Motor neuron (in vitro differentiated cells): Measurements from ENCODE around the gene ZNF546. TPM values are rescaled to one million over a fixed set of nuclear protein-coding genes. Genes with fewer than 3 reads are reported as not detected.
"Not testable (repeated sequence)": the region's sequence is repeated elsewhere in the genome, so short reads cannot be mapped to it uniquely, and the experiment has no call there.

Experiments used
- ATAC-seq, 8 experiments: fragments of 200-7000 bp; cut with Tn5 transposase; replicated peaks in 6 of 8; 2 replicates each; pipeline ENCODE4 v1.8.0; 2021; ENCODE audit warnings: mild to moderate bottlenecking in 8 of 8, moderate library complexity in 8 of 8
- H3K27ac ChIP-seq, 2 donors: fragments of 250-450 bp; sonication (Bioruptor Pico); 2 replicates each; pipeline ENCODE4 v1.9.0; 2021; ENCODE audit warnings: antibody characterized with exemption in 2 of 2, mild to moderate bottlenecking in 2 of 2, moderate library complexity in 1 of 2
- H3K4me1 ChIP-seq, 2 donors: fragments of 250-450 bp; sonication (Bioruptor Pico); replicated peaks in 1 of 2; 2 replicates each; pipeline ENCODE4 v1.6.1; 2021; ENCODE audit warnings: antibody characterized with exemption in 2 of 2, mild to moderate bottlenecking in 2 of 2, moderate library complexity in 1 of 2
- H3K4me3 ChIP-seq, 5 donors: fragments of 250-450 bp; sonication (Bioruptor Pico); 2 replicates each; pipeline ENCODE4 v1.9.0; 2021; ENCODE audit warnings: antibody characterized with exemption in 5 of 5, mild to moderate bottlenecking in 5 of 5, moderate library complexity in 4 of 5
- WGBS, 10 experiments: fragments of 450-650 bp; shearing (Covaris generic); methylation state at CpG; one replicate each; pipeline ENCODE4 v1.0.0; 2022; 5-methylcytosine and 5-hydroxymethylcytosine counted together
- in situ Hi-C, 9 experiments: fragments of 400-800 bp; cut with MboI; loops; one replicate each; pipeline ENCODE4 v1.15.0; 2021; ENCODE audit warnings: low sequenced_read_pairs in 9 of 9, low pct_unique_long_range_greater_than_20kb in 2 of 9; ENCODE audit not compliant: unreplicated experiment in 9 of 9
- total RNA-seq, 8 experiments: library from RNA; unstranded; fragments of 300-600 nt; gene quantifications; 2 replicates each; pipeline versions ENCODE4 v1.2.3 to v1.2.4, GENCODE V29; 2022

The ZNF546 gene
- total RNA-seq, 8 experiments from 2014 or later = 3.7 to 7.9 (median 5.5) TPM

DNA sequence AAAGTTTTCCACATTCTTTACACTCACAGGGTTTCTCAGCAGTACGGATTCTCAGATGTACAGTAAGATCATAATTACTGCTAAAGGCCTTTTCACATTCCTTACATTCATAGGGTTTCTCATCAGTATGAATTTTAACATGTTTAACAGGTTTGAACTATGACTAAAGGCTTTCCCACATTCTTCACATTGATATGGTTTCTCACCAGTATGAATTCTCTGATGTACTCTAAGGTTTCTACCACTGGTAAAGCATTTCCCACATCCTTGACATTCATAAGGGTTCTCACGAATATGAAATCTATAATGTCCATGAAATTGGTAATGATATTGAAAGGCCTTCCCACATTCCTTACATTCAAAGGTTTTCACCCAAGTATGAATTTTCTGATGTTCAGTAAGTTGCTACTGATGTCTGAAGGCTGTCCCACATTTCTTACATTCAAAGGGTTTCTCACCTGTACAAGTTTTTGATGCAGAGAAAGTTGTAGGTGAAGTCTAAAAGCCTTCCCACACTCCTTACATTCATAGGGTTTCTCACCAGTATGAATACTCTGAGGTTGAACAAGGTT lies 37.2 kb downstream of the ZNF546 start:
- in situ Hi-C loops = no loop called here
- 71 to 100% (median 100%) methylated on average over 1 to 2 of the region's 2 CpGs; no CpG with 5 or more reads in 1 of the 10 experiments for WGBS, 10 experiments

DNA sequence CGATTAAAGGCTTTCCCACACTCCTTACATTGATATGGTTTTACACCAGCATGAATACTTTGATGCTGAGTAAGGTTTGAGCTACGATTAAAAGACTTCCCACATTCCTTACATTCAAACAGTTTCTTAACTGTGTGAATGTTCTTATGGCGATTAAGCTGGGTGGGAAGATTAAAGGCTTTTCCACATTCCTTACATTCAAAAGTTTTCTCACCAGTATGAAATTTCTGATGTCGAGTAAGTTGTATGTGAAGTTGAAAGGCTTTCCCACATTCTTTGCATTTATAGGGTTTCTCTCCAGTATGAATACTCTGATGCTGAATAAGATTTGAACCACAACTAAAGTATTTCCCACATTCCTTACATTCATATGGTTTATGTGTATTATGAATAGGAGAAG lies 39.1 kb downstream of the ZNF546 start:
- no peak for ATAC-seq
- in situ Hi-C loops = no loop called here

More for the DNA sequence above, 37.2 kb downstream of the ZNF546 start:
- ATAC-seq = no peak
- Histone ChIP-seq H3K4me1 (no peaks in the 10 kb centered on the region), H3K27ac (no peak overlapping the region), H3K4me3 (no peak overlapping the region)

DNA sequence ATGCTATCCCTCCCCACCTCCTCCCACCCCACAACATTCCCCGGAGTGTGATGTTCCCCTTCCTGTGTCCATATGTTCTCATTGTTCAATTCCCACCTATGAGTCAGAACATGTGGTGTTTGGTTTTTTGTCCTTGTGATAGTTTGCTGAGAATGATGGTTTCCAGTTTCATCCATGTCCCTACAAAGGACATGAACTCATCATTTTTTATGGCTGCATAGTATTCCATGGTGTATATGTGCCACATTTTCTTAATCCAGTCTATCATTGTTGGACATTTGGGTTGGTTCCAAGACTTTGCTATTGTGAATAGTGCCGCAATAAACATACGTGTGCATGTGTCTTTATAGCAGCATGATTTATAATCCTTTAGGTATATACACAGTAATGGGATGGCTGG lies 41.2 kb downstream of the ZNF546 start:
- no CpG with 5 or more reads among the region's 3 CpGs for WGBS, 10 experiments
- H3K27ac ChIP-seq, ATAC-seq, H3K4me3 ChIP-seq, in situ Hi-C loops, H3K4me1 ChIP-seq: not testable (repeated sequence)

More for the DNA sequence above, 39.1 kb downstream of the ZNF546 start:
- 76 to 100% (median 93%) methylated on average over 2 to 4 of the region's 4 CpGs for WGBS, 10 experiments
- no peak overlapping the region for H3K27ac ChIP-seq
- H3K4me3 ChIP-seq = no peak overlapping the region
- no peaks in the 10 kb centered on the region for H3K4me1 ChIP-seq

DNA sequence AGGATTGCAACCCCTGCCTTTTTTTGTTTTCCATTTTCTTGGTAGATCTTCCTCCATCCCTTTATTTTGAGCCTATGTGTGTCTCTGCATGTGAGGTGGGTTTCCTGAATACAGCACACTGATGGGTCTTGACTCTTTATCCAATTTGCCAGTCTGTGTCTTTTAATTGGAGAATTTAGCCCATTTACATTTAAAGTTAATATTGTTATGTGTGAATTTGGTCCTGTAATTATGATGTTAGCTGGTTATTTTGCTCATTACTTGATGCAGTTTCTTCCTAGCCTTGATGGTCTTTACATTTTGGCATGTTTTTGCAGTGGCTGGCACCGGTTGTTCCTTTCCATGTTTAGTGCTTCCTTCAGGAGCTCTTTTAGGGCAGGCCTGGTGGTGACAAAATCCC lies 44.9 kb downstream of the ZNF546 start:
- in situ Hi-C loops = not testable (repeated sequence)
- 86 to 100% methylated on average over 1 of the region's 1 CpG; no CpG with 5 or more reads in 8 of the 10 experiments for WGBS, 10 experiments

DNA sequence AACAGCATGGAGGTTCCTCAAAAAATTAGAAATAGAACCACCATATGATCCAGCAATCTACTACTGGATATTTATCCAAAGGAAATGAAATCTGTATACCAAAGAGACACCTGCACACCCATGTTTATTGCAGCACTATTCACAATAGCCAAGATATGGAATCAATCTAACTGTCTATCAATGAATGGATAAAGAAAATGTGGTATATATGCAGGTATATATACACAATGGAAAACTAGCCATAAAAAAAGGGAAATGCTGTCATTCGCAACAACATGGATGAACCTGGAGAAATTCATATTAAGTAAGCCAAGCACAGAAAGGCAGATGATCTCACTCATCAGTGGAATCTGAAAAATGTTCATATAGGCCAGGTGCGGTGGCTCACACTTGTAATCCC lies 56.6 kb downstream of the ZNF546 start:
- Histone ChIP-seq H3K27ac (no peak overlapping the region), H3K4me3 (no peak overlapping the region), H3K4me1 (peaks cover 7 to 8% of the 10 kb centered on the region in 2 donors)
- ATAC-seq = no peak
- in situ Hi-C loops = no loop called here
- 87 to 100% (median 100%) methylated on average over 2 of the region's 2 CpGs; no CpG with 5 or more reads in 5 of the 10 experiments for WGBS, 10 experiments

More for the DNA sequence above, 44.9 kb downstream of the ZNF546 start:
- H3K27ac ChIP-seq, H3K4me3 ChIP-seq, ATAC-seq, H3K4me1 ChIP-seq: not testable (repeated sequence)

DNA sequence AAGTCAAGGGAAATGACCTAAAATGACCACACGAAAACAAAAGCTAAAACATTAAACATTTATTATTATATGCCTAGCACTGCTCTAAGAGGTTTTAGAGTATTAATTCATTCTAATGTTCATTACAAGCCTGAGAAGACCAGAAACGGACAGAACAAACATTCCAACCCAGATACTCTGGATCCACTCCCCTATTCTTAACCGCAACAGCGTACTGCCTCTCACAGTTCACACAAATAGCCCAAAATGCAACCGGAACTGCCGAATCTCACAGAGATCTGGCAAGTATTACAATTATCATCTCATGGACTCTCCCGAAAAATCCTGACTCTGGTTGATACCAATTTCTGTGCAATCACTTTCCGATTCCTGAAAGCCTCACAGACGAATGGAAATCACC lies 57.8 kb downstream of the ZNF546 start:
- in situ Hi-C loops = no loop called here
- H3K4me3 ChIP-seq = peak overlapping the region; percentile 50 to 100 (median 97)
- WGBS, 10 experiments = 78 to 100% (median 88%) methylated on average over 1 to 9 of the region's 9 CpGs

DNA sequence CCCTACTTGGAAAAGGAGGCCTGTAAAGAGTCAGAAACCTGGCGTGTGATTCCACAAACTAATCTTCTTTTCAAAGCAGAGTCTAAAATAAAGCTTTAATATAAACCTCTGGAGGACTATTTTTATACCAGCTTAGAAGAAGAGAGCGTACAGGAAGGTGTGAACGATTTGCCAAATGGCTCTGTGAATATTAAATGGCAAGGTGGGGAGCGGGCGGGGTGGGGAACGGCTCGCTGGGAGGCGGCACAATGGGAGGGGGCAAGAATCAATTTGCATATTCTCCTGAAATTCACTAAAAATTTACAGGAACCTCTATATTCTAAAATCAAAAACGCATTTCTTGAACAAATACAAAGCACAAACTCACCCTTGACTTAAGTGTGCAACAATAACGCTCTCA lies 58.2 kb downstream of the ZNF546 start:
- no peak for ATAC-seq
- Histone ChIP-seq H3K27ac (peak overlapping the region in 1 of 2 donors; percentile 70), H3K4me3 (peak overlapping the region; percentile 50 to 100 (median 97)), H3K4me1 (peaks cover 7 to 8% of the 10 kb centered on the region in 2 donors)
- WGBS, 10 experiments = 0 to 100% (median 33%) methylated on average over 1 to 10 of the region's 10 CpGs; no CpG with 5 or more reads in 3 of the 10 experiments
- in situ Hi-C loops = no loop called here

More for the DNA sequence above, 57.8 kb downstream of the ZNF546 start:
- ATAC-seq = no peak
- no peak overlapping the region for H3K27ac ChIP-seq
- peaks cover 7 to 8% of the 10 kb centered on the region in 2 donors for H3K4me1 ChIP-seq

DNA sequence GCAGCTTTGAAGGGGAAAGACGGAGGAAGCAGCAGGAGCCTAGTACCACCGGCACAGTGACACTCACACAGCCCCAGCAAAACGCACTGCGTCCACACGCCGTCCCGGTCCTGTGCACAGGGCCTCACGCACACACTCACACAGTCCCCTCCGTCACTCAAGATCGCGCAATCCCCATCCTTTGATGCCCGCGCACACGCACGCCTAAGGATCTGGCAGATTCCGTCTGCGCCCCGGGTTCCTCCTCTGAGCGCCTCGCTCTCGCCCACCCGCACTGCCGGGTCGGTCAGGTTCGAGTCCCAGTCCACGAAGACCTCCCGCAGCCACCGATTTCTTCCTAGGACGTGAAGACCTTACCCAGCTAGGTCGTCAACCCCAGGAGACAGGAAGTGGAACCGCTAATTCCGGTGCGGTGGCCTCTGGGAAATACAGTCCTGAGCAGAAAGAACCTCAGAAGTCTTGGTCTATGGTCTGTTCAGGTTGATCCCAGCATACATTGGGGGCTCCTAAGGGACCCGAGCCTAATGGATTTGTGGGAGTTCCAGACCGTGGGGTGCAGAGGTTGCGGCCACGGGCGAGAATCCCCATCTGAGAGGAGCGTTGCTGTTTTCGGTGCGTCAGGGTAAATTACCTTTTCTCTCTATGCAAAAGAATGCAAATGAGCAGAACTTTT lies 59.1 kb downstream of the ZNF546 start, which contains the start of gene ZNF780B:
TSS of gene ZNF780B (minus strand) at position 400 of the 673 bp plus-strand sequence. CDS start 5,899 bp downstream, outside the sequence.
- ATAC-seq = peak; percentile 97 to 99 (median 98)
- Histone ChIP-seq H3K27ac (peak within 1 kb of the TSS; percentile 70 to 92), H3K4me1 (peaks cover 7 to 8% of the 10 kb centered on the region in 2 donors), H3K4me3 (peak within 1 kb of the TSS; percentile 50 to 100 (median 97))
- in situ Hi-C loops = no loop called here
- 0 to 13% (median 1%) methylated on average over 1 to 20 of the region's 41 CpGs; no CpG with 5 or more reads in 1 of the 10 experiments for WGBS, 10 experiments

DNA sequence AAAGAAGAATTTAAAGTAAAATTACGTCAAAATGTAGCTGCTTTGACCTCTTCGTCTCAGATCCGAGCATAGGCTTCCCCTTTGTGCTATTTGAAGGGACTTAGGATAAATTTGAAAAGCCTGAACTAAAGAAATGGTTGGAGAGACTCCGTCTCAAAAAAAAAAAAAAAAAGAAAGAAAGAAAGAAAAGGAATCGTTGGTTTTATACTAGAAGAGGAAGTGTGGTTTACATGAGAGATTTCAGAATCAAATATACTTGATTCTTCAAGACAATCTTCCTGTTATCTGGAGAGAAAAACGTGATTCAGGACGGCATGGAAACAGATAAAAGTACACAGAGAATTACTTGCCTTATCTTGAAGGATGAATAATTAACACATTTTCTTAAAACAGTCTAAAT lies 59.6 kb downstream of the ZNF546 start:
- in situ Hi-C loops = no loop called here
- Histone ChIP-seq H3K4me1 (peaks cover 7 to 8% of the 10 kb centered on the region in 2 donors), H3K4me3 (peak overlapping the region; percentile 50 to 100 (median 97)), H3K27ac (peak overlapping the region; percentile 70 to 92)
- ATAC-seq = no peak
- WGBS, 10 experiments = 1 to 46% (median 19%) methylated on average over 5 to 7 of the region's 7 CpGs

DNA sequence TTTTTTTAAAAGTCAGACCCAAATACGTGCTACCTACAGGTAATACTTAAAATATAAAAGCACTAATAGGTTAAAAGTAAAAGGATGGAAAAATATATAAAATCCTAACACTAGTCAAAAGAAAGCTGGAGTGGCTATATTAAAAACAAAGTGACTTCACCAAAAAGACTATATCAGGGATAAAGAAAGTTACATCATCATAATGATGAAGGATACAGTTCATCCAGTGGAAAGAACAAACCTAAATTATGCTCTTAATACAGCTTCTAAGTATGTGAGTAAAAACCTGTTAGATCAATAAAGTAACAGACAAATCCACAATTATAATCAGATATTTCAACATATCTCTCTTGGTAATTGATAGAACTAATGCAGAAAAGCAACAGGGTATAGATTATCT lies 60.3 kb downstream of the ZNF546 start:
- 70 to 100% (median 90%) methylated on average over 1 of the region's 1 CpG; no CpG with 5 or more reads in 1 of the 10 experiments for WGBS, 10 experiments
- ATAC-seq = no peak
- in situ Hi-C loops = no loop called here
- Histone ChIP-seq H3K4me1 (peaks cover 7 to 8% of the 10 kb centered on the region in 2 donors), H3K4me3 (no peak overlapping the region), H3K27ac (no peak overlapping the region)

DNA sequence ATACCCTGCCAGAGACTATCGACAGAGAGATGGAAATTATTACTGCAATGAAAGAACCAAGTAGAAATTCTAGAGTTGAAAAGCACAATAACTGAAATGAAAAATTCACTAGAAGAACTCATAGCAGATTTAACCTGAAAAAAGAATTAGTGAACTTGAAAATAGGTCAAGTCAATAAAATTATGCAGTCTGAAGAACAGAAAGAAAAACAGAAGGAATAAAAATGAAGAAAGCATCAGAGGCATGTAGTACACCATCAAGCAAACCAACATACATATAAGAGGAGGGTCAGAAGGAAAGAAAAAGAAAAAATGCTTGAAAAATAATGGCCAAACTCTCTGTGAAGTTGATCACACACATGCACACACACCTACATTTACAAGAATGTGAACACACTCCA lies 62.8 kb downstream of the ZNF546 start:
- H3K27ac ChIP-seq = no peak overlapping the region
- in situ Hi-C loops = no loop called here
- 39 to 94% (median 82%) methylated on average over 1 of the region's 1 CpG; no CpG with 5 or more reads in 1 of the 10 experiments for WGBS, 10 experiments
- no peak for ATAC-seq
- peaks cover 3 to 7% of the 10 kb centered on the region in 2 donors for H3K4me1 ChIP-seq
- no peak overlapping the region for H3K4me3 ChIP-seq

DNA sequence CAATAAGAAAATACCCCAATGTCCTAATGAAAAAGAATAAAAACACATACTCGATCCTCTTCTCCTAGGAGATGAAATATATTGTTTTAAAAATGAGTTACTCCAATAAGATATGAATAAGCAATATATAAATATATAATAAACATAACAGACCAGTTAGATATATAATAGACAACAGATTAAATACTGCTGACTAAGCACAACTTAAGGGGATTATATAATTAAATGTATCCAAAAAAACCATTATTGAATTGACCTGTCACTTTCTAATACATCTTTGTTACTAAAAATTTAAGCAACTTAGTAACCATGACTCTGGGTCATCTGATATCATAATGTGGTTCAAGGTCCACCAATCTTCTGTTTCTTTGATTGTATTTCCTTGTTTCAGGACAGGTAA lies 73.2 kb downstream of the ZNF546 start:
- in situ Hi-C loops = no loop called here
- WGBS, 10 experiments = 63 to 100% (median 100%) methylated on average over 1 of the region's 1 CpG; no CpG with 5 or more reads in 2 of the 10 experiments
- no peak for ATAC-seq
- Histone ChIP-seq H3K4me3 (no peak overlapping the region), H3K27ac (no peak overlapping the region), H3K4me1 (no peaks in the 10 kb centered on the region)
